BLaER1 treated with 17β-estradiol and CSF1 and Interleukin-3, amounts not matched to agents 10 nM and 100 nM (cell line): ENCODE data around the gene ALLC.

Source experiments
- H3K27ac ChIP-seq, 11 experiments: shearing (Covaris generic); formaldehyde crosslinking; 2 replicates each; pipeline ENCODE4 v1.8.1; 2022
- H3K27me3 ChIP-seq, 11 experiments: shearing (Covaris generic); formaldehyde crosslinking; 2 replicates each; pipeline ENCODE4 v1.8.1; 2022
- H3K36me3 ChIP-seq, 11 experiments: shearing (Covaris generic); formaldehyde crosslinking; 2 replicates each; pipeline ENCODE4 v1.8.1; 2022
- H3K4me1 ChIP-seq, 10 experiments: shearing (Covaris generic); formaldehyde crosslinking; 2 replicates each; pipeline ENCODE4 v1.8.1; 2022
- H3K4me2 ChIP-seq, 11 experiments: shearing (Covaris generic); formaldehyde crosslinking; 2 replicates each; pipeline ENCODE4 v1.8.1; 2022
- H3K4me3 ChIP-seq, 10 experiments: shearing (Covaris generic); formaldehyde crosslinking; 2 replicates each; pipeline ENCODE4 v1.8.1; 2022
- H3K9ac ChIP-seq, 11 experiments: shearing (Covaris generic); formaldehyde crosslinking; 2 replicates each; pipeline ENCODE4 v1.8.1; 2022
- H3K9me3 ChIP-seq, 11 experiments: shearing (Covaris generic); formaldehyde crosslinking; replicated peaks in 1 of 11; 2 replicates each; pipeline ENCODE4 v1.8.1; 2022
- H4K20me1 ChIP-seq, 11 experiments: shearing (Covaris generic); formaldehyde crosslinking; 2 replicates each; pipeline ENCODE4 v1.8.1; 2022
- Cebpa-rat ChIP-seq, 11 experiments: shearing (Covaris generic); IDR thresholded peaks; 2 replicates each; pipeline ENCODE4 v1.8.1; 2022

The ALLC gene

GRCh38 chr2:3626812-3627499 lies 31.0 kb upstream of the ALLC start:
- Histone ChIP-seq H3K27ac (no peak overlapping the region), H3K9ac (no peak overlapping the region), H3K4me2 (no peak overlapping the region), H4K20me1 (no peaks in the 10 kb centered on the region), H3K4me3 (no peak overlapping the region), H3K27me3 (no peaks in the 10 kb centered on the region), H3K9me3 (peaks cover 0 to 20% (median 8%) of the 10 kb centered on the region in 11 experiments; a peak in 16 of 22 replicates), H3K36me3 (no peaks in the 10 kb centered on the region), H3K4me1 (no peaks in the 10 kb centered on the region)
- no peak for TF ChIP-seq Cebpa-rat (IDR thresholded peaks at IDR 0.05)

- no peaks in the 10 kb centered on the region for H4K20me1 ChIP-seq
- no peaks in the 10 kb centered on the region for H3K27me3 ChIP-seq
- no peaks in the 10 kb centered on the region for H3K36me3 ChIP-seq
- no peak overlapping the region for H3K9ac ChIP-seq
- H3K9me3 ChIP-seq, result peaks cover 0 to 13% (median 7%) of the 10 kb centered on the region in 11 experiments; a peak in 10 of 22 replicates
- H3K4me3 ChIP-seq, result no peak overlapping the region
- no peaks in the 10 kb centered on the region for H3K4me1 ChIP-seq
- no peak overlapping the region for H3K27ac ChIP-seq
- TF ChIP-seq Cebpa-rat (IDR thresholded peaks at IDR 0.05), result no peak
- no peak overlapping the region for H3K4me2 ChIP-seq
Measured at GRCh38 chr2:3627500-3628100, 30.4 kb upstream of the ALLC start.

- Histone ChIP-seq H3K27me3 (no peaks in the 10 kb centered on the region), H3K4me1 (no peaks in the 10 kb centered on the region), H3K27ac (no peak overlapping the region), H4K20me1 (no peaks in the 10 kb centered on the region), H3K4me3 (no peak overlapping the region), H3K36me3 (no peaks in the 10 kb centered on the region), H3K9ac (no peak overlapping the region), H3K4me2 (no peak overlapping the region), H3K9me3 (peaks cover 0 to 11% (median 2%) of the 10 kb centered on the region in 11 experiments; a peak in 9 of 22 replicates)
- no peak for TF ChIP-seq Cebpa-rat (IDR thresholded peaks at IDR 0.05)
Measured at GRCh38 chr2:3628241-3628679, 29.7 kb upstream of the ALLC start.

GRCh38 chr2:3628800-3629199 lies 29.2 kb upstream of the ALLC start:
- Histone ChIP-seq H3K36me3 (no peaks in the 10 kb centered on the region), H3K27me3 (no peaks in the 10 kb centered on the region), H3K9ac (no peak overlapping the region), H3K4me1 (no peaks in the 10 kb centered on the region), H3K4me3 (no peak overlapping the region), H4K20me1 (no peaks in the 10 kb centered on the region), H3K27ac (no peak overlapping the region), H3K9me3 (peaks cover 0 to 10% (median 0%) of the 10 kb centered on the region in 11 experiments; a peak in 9 of 22 replicates), H3K4me2 (no peak overlapping the region)
- no peak for TF ChIP-seq Cebpa-rat (IDR thresholded peaks at IDR 0.05)

GRCh38 chr2:3630631-3631030 lies 27.4 kb upstream of the ALLC start:
- Histone ChIP-seq H3K4me1 (no peaks in the 10 kb centered on the region), H4K20me1 (no peaks in the 10 kb centered on the region), H3K9me3 (no peaks in the 10 kb centered on the region), H3K4me3 (no peak overlapping the region), H3K27me3 (no peaks in the 10 kb centered on the region), H3K36me3 (no peaks in the 10 kb centered on the region), H3K27ac (no peak overlapping the region), H3K9ac (no peak overlapping the region), H3K4me2 (no peak overlapping the region)
- no peak for TF ChIP-seq Cebpa-rat (IDR thresholded peaks at IDR 0.05)

- Histone ChIP-seq H3K4me2 (no peak overlapping the region), H4K20me1 (no peaks in the 10 kb centered on the region), H3K36me3 (no peaks in the 10 kb centered on the region), H3K27me3 (no peaks in the 10 kb centered on the region), H3K4me3 (no peak overlapping the region), H3K9me3 (no peaks in the 10 kb centered on the region), H3K27ac (no peak overlapping the region), H3K9ac (no peak overlapping the region), H3K4me1 (no peaks in the 10 kb centered on the region)
- no peak for TF ChIP-seq Cebpa-rat (IDR thresholded peaks at IDR 0.05)
Measured at GRCh38 chr2:3631161-3631850, 26.7 kb upstream of the ALLC start.

- Histone ChIP-seq H4K20me1 (no peaks in the 10 kb centered on the region), H3K4me2 (no peak overlapping the region), H3K36me3 (no peaks in the 10 kb centered on the region), H3K27me3 (no peaks in the 10 kb centered on the region), H3K9me3 (no peaks in the 10 kb centered on the region), H3K4me3 (no peak overlapping the region), H3K27ac (no peak overlapping the region), H3K4me1 (no peaks in the 10 kb centered on the region; a peak in 1 of 20 replicates), H3K9ac (no peak overlapping the region)
- TF ChIP-seq Cebpa-rat (IDR thresholded peaks at IDR 0.05), result no peak
Measured at GRCh38 chr2:3631851-3632659, 25.9 kb upstream of the ALLC start.

- no peak for TF ChIP-seq Cebpa-rat (IDR thresholded peaks at IDR 0.05)
- Histone ChIP-seq H3K4me3 (no peak overlapping the region), H3K4me1 (no peaks in the 10 kb centered on the region; a peak in 1 of 20 replicates), H3K36me3 (no peaks in the 10 kb centered on the region), H3K27ac (no peak overlapping the region), H3K27me3 (no peaks in the 10 kb centered on the region), H4K20me1 (no peaks in the 10 kb centered on the region), H3K9ac (no peak overlapping the region), H3K9me3 (no peaks in the 10 kb centered on the region), H3K4me2 (no peak overlapping the region)
Measured at GRCh38 chr2:3633089-3633981, 24.7 kb upstream of the ALLC start.
